GM18520 (cell line): ENCODE results near the gene NLRP9.

Experiments
- ATAC-seq: cut with Tn5 transposase; IDR thresholded peaks from one replicate; pipeline ENCODE4 v1.9.1; 2021; ENCODE audit not compliant: unreplicated experiment

The NLRP9 gene

DNA sequence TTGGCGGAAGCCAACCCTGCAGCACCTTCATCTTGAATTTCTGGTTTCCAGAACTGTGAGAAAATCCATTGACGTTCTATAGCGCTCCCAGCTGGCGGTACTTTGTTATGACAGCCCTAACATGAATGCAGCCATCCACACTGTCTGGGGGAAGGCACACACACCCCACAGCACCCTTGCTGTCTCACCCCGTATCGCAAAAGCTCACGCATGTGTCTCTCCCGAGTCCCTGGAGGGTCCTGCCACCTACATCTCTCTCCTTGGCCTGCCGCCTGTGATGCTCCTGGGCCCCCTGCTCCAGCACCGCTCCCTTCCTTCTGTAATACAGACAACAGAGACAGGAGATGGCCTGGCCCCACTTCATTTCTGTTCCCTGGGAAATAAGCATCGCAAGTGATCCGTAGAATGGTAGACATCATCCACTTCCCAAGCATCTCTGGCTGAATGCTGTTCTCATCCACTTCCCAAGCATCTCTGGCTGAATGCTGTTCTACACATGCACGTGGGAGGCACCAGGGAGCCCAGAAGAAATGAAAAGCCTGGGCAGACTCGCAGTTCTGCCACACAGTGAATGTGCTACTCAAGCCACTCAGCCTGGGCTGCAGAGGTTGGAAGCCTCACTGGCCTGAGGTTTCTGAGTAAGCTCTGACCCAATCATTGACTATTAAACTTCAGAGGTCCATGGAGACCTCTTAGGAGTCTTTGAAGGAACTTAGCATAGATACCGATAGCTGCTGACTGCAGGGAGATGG is 33.5 kb downstream of the NLRP9 start:
- ATAC-seq = no peak

- ATAC-seq = no peak
These were observed 34.4 kb downstream of the NLRP9 start for GRCh38 chr19:55703790-55704215.

GRCh38 chr19:55702131-55702627 is 36.0 kb downstream of the NLRP9 start:
- ATAC-seq = no peak

GRCh38 chr19:55700813-55701212 is 37.4 kb downstream of the NLRP9 start:
- no peak for ATAC-seq

DNA sequence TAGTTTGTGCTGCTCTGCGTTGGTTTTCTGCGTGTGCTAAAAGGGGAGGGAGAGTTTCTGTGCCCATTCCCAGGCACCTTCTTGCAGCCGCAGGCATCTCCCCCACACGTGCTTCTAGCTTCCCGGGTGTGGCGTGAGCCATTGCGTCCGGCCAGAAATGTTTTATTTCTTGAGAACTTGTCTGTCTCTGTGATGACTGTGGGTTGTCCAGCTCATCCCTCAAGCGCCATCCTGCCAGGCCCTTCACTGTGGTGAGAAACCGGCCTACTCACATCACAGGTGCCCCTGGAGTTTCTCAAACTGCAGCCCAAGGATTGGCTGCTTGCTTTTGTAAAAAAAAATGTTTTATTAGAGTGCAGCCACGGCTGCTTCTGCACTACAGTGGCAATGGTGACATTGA is 39.0 kb downstream of the NLRP9 start:
- no peak for ATAC-seq

- ATAC-seq = no peak
These were observed 39.9 kb downstream of the NLRP9 start for GRCh38 chr19:55698256-55698655.

- no peak for ATAC-seq
These were observed 40.5 kb downstream of the NLRP9 start for GRCh38 chr19:55697698-55698097.

DNA sequence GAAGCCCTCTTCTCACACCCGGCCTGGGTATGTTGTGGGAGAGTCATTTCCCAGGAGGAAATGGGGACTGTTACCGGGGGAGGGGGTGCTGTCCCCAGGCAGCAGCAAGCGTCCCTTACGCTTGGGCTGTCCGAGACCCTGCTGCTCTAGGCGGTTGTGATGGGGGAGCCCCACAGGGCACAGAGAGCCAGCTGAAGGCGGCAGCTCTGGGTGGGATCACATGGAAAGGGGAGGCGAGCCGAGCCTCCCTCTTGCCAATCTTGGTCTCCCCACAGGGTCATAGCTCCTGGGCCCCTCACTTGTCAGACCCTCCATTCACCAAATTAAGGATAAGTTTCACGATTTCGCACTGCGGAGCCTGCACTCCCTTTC is 41.1 kb downstream of the NLRP9 start:
- ATAC-seq = no peak

DNA sequence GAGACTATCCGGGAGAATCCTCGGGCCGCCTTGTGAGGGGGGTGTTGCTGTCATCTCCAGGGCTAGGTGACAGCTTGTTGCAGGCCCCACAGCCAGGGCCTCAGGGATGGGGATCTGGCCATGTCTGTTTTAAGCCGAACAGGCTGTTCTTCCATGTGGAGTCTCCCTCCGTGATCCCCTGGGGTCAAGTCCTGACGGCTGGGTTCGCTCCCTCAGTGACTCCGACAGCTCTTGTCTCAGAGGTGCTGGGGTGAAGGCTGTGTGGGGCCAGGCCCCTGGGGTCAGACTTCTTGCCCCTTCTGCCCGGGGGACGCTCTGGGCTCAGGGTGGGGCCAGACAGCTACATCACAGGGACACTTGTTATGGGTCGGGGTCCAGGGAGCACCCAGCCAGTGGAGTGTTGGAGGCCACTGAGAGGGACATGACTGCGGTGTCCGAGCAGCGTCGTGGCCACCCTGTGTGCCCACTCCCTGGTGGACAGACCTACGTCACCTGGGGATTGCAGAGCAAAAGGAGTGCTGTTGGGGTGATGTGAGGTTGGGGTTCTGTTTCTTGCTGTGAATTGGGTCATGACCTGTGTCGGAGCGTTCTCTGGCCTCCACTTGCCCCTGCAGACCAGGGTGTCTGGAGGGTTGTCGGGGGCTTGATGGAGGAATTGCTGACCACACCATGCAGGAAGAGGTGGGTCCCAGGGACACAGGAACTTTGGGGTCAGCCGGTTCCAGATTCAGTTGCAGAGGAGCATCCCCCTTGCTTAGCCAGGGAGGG is 41.7 kb downstream of the NLRP9 start:
- no peak for ATAC-seq

- ATAC-seq = no peak
These were observed 42.5 kb downstream of the NLRP9 start for GRCh38 chr19:55695511-55696290.

GRCh38 chr19:55694656-55695491 is 43.3 kb downstream of the NLRP9 start:
- no peak for ATAC-seq

DNA sequence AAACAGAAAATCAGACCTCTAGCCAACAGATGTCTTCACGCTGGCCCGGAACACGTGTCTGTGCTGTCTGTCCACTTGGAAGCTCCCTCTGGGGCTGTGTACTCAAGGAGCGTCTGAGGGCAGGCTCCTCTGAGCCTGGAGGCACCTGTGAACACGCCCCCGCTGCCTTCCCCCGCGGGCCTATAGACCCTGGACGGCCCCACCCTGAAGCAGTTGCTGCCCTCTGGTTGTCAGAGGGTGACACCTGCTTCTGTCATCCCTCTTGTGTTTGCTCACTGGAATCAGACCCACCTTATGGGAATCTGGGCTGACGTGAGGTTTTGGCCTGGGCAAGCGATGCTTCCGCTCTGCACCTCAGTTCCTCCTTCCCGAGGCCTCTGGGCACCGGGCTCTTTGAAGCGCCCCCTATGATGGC is 44.0 kb downstream of the NLRP9 start:
- no peak for ATAC-seq

DNA sequence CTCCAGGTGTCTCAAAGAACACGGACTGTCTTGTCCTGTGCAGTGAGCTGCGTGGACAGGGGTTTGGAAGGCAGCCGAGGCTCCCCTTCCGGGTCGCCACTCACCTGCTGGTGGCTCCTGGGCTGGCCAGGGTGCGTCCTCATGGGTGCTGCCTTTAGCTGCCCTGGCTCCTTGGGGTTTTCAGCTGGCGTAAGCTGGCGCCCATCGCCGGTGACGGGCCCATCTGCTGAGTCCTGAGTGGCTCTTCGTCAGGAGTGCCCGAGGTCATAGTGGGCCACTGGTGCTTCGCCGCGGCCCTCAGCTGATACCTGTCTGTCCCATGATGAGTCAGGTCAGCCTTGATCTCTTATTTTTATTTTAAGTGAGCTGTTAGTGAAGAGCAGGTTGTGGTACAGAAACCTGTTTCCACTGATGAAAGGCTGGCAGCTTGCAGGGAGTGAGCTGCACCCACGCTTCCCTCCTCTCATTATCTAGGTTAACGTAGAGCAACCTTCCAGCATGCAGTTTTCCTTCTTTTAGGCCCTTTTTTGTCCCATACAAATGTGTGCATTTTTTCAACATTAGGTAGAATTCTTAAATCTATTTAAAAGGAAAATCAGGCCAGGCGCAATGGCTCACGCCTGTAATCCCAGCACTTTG is 44.7 kb downstream of the NLRP9 start:
- no peak for ATAC-seq

DNA sequence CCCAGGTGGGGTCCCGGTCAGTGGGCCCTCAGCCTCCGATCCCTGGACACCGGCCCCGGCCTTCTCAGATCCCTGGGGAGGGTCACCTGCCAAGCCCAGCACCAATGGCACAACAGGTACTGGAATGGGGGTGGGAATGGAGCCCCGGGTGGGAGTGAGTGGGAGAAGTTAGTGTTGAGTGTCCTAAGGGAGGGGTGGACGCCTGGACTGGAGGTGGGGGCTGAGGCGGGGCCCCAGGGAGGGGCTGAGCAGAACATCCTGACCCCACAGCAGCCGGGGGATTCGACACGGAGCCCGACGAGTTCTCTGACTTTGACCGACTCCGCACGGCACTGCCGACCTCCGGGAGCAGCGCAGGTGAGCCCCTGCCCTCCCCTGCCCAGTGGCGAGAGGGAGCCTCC is 45.5 kb downstream of the NLRP9 start:
- no peak for ATAC-seq

DNA sequence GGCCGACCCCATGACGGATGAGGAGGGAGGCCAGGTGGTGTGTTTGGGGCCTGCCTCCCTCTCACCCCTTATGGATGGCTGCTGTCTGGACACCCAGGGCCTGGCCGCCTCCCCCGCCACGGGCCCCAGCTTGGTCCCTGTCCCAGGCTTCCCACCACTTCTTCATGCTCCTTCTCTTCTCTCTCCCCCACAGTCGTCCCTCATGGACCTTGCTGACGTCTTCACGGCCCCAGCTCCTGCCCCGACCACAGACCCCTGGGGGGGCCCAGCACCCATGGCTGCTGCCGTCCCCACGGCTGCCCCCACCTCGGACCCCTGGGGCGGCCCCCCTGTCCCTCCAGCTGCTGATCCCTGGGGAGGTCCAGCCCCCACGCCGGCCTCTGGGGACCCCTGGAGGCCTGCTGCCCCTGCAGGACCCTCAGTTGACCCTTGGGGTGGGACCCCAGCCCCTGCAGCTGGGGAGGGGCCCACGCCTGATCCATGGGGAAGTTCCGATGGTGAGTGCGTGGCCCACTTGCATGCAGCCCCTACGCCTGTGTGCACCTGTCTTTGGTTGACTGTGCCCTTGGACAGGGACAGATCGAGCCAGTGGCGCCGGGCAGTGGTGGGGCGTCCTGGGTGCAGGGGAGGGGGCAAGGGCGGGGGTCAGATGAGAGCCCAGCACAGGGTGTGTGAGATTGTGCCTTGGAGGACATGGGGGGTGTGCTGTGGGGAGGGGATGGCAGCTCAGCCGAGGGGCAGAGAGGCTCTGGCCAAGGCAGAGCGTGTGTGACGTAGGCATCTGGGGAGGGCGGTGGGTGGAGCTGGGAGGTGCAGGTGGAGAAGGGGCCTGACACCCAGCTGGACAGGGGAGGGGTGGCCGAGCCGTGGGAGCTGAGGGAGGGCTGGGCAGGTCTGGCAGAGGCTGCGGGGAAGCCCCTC is 46.4 kb downstream of the NLRP9 start:
- ATAC-seq = no peak

GRCh38 chr19:55690769-55691545 is 47.2 kb downstream of the NLRP9 start:
- no peak for ATAC-seq

- ATAC-seq = no peak
These were observed 48.0 kb downstream of the NLRP9 start for GRCh38 chr19:55690109-55690768.
